ENCODE measurements around the gene CCDC188. TPM values are rescaled to one million over a fixed set of nuclear protein-coding genes. Genes with fewer than 3 reads are reported as not detected.

Gene CCDC188
- total RNA-seq, 1 experiment from 2014 or later: not detected

GRCh38 chr22:20176421-20177085, 25.7 kb upstream of the CCDC188 start:
- Histone ChIP-seq H4K20me1 (ENCODE audit: low read length) (no peaks in the 10 kb centered on the region), H3K4me1 (ENCODE audit: insufficient read depth, low read length) (no peaks in the 10 kb centered on the region), H3K27ac (ENCODE audit: low read length) (no peak overlapping the region), H3K27me3 (ENCODE audit: low read length) (no peaks in the 10 kb centered on the region), H3K79me2 (ENCODE audit: low read length) (no peaks in the 10 kb centered on the region), H3K4me2 (ENCODE audit: low read length) (no peak overlapping the region), H3K9me2 (replicated peaks; ENCODE audit: low read length) (no peaks in the 10 kb centered on the region), H2AFZ (ENCODE audit: low read length) (no peak overlapping the region), H3K9ac (ENCODE audit: low read length) (no peak overlapping the region), H3K36me3 (ENCODE audit: low read depth, low read length) (no peaks in the 10 kb centered on the region), H3F3A (ENCODE audit: low read length, unreplicated experiment) (no peaks in the 10 kb centered on the region), H3K4me3 (ENCODE audit: low read length) (no peak overlapping the region), H3K9me3 (ENCODE audit: low read length) (no peaks in the 10 kb centered on the region)
- POLR2A ChIA-PET (ENCODE audit: unreplicated experiment): no interaction called here
- TF ChIP-seq EZH2phosphoT487 (IDR thresholded peaks at IDR 0.05; ENCODE audit: borderline replicate concordance, low read length) (no peak), EZH2 (IDR thresholded peaks at IDR 0.05; ENCODE audit: low read length, unreplicated experiment) (no peak), CTCF (conservative IDR thresholded peaks at IDR 0.05; ENCODE audit: low read depth, low read length) (no peak)
- BruUV-seq (replicated peaks): no TSS peak
- CTCF ChIA-PET: interaction anchor here (0.7 kb wide), 1 partner anchor 47 kb away, joined by 3 read pairs; no protein-coding TSS in a partner anchor
- intact Hi-C loops (cut with micrococcal nuclease): no loop called here
- no peak for DNase-seq
- ATAC-seq: no peak

DNA sequence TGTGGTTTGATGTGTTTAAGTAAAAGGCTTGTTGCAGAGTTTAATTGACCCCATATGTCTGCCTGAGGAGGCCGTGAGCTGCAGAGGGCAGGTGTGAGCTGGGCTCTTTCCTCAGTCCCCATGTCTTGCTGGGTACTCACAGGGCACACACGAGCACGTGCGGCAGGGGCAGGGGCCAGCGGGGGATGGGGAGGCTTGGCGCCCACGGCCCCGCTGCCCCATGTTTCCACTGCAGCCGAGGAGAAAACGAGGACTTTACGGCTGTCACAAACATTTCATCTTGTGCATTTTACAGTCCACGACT, 24.7 kb upstream of the CCDC188 start:
- H3K9ac ChIP-seq (ENCODE audit: low read length): no peak overlapping the region
- no peaks in the 10 kb centered on the region for H3K36me3 ChIP-seq (ENCODE audit: low read depth, low read length)
- H3K27ac ChIP-seq (ENCODE audit: low read length): no peak overlapping the region
- ATAC-seq (0 out of 2 replicates have a peak, but pooled peaks have one; percentile 37), DNase-seq (no peak)
- H3K4me1 ChIP-seq (ENCODE audit: insufficient read depth, low read length): no peaks in the 10 kb centered on the region
- intact Hi-C loops (cut with micrococcal nuclease): no loop called here
- CTCF ChIA-PET: interaction anchor here (0.6 kb wide), 1 partner anchor 39 kb away, joined by 3 read pairs; no protein-coding TSS in a partner anchor
- POLR2A ChIA-PET (ENCODE audit: unreplicated experiment): no interaction called here
- H3K79me2 ChIP-seq (ENCODE audit: low read length): no peaks in the 10 kb centered on the region
- TF ChIP-seq EZH2 (IDR thresholded peaks at IDR 0.05; ENCODE audit: low read length, unreplicated experiment) (no peak), CTCF (conservative IDR thresholded peaks at IDR 0.05; ENCODE audit: low read depth, low read length) (no peak), EZH2phosphoT487 (IDR thresholded peaks at IDR 0.05; ENCODE audit: borderline replicate concordance, low read length) (no peak)
- H3K9me2 ChIP-seq (replicated peaks; ENCODE audit: low read length): no peaks in the 10 kb centered on the region
- no peaks in the 10 kb centered on the region for H3K27me3 ChIP-seq (ENCODE audit: low read length)
- no peak overlapping the region for H2AFZ ChIP-seq (ENCODE audit: low read length)
- no TSS peak for BruUV-seq (replicated peaks)
- no peaks in the 10 kb centered on the region for H4K20me1 ChIP-seq (ENCODE audit: low read length)
- no peaks in the 10 kb centered on the region for H3F3A ChIP-seq (ENCODE audit: low read length, unreplicated experiment)
- H3K4me3 ChIP-seq (ENCODE audit: low read length): no peak overlapping the region
- no peaks in the 10 kb centered on the region for H3K9me3 ChIP-seq (ENCODE audit: low read length)
- H3K4me2 ChIP-seq (ENCODE audit: low read length): no peak overlapping the region

DNA sequence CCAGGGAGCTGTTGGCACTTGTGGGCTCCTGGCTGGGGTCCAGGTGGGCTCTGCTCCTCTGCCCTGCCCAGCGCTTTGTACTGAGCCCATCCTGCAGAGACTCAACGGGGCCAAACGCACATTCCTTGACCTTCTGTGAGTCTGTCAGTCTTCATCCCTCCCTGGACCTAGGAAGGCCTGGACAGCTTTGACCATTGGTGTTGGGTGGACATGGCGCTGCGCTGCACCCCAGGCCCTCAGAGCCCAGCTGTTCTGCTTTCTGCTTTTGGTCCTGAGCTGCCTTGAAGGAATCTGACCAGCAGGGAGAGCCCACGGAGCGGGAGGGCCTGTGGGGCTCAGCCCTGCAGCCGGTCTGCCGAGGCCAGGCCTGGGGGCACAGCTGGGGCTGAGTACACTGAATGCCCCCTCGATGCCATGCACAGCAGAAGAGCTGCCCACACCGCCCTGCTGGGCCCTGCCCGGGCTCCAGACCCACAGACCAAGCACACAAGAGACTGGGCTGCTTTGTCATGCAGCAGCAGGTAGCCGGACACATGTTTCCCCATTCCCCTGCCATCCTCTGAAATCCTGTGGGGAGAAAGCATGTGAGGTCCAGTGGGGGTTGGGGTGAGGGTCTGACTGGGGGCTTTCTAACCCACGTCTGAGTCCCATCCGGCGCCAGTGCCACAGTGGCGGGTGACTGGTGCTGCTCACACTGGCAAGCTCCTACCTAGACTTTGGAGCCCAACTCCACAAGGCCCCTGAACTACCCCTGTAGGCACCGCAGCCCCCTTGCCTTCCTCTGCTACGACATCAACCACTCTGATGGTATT, 24.1 kb upstream of the CCDC188 start:
- Histone ChIP-seq H3K27ac (ENCODE audit: low read length) (no peak overlapping the region), H3K27me3 (ENCODE audit: low read length) (no peaks in the 10 kb centered on the region), H2AFZ (ENCODE audit: low read length) (no peak overlapping the region), H3K36me3 (ENCODE audit: low read depth, low read length) (no peaks in the 10 kb centered on the region), H3K79me2 (ENCODE audit: low read length) (no peaks in the 10 kb centered on the region), H3K4me3 (ENCODE audit: low read length) (no peak overlapping the region), H3K9me3 (ENCODE audit: low read length) (no peaks in the 10 kb centered on the region), H3K4me1 (ENCODE audit: insufficient read depth, low read length) (no peaks in the 10 kb centered on the region), H3K9ac (ENCODE audit: low read length) (no peak overlapping the region), H3F3A (ENCODE audit: low read length, unreplicated experiment) (no peaks in the 10 kb centered on the region), H3K9me2 (replicated peaks; ENCODE audit: low read length) (no peaks in the 10 kb centered on the region), H4K20me1 (ENCODE audit: low read length) (no peaks in the 10 kb centered on the region), H3K4me2 (ENCODE audit: low read length) (no peak overlapping the region)
- intact Hi-C loops (cut with micrococcal nuclease): no loop called here
- ATAC-seq: peak; percentile 49
- ChIA-PET CTCF (interaction anchor here (0.6 kb wide), 1 partner anchor 39 kb away, joined by 3 read pairs; no protein-coding TSS in a partner anchor), POLR2A (ENCODE audit: unreplicated experiment) (no interaction called here)
- no peak for DNase-seq
- no TSS peak for BruUV-seq (replicated peaks)
- no peak for TF ChIP-seq EZH2 (IDR thresholded peaks at IDR 0.05; ENCODE audit: low read length, unreplicated experiment)
- TF ChIP-seq CTCF (conservative IDR thresholded peaks at IDR 0.05; ENCODE audit: low read depth, low read length): peak; percentile 31; the same call in 1 of the 2 replicates
- TF ChIP-seq EZH2phosphoT487 (IDR thresholded peaks at IDR 0.05; ENCODE audit: borderline replicate concordance, low read length): no peak

Data from PC-3 (cell line).